ENCODE measurements around the gene DAB2IP. TPM values are rescaled to one million over a fixed set of nuclear protein-coding genes. Genes with fewer than 3 reads are reported as not detected.

The DAB2IP gene
- total and polyA plus RNA-seq, 2 donors = 8.2 to 8.4 TPM

- Histone ChIP-seq H3K4me3 (ENCODE audit: low read length in 2 of 2) (no peak overlapping the region), H3K9me3 (ENCODE audit: control insufficient read depth in 2 of 2, insufficient read depth in 1 of 2, low read length in 1 of 2) (no peaks in the 10 kb centered on the region), H3K27ac (ENCODE audit: low read depth in 1 of 2, low read length in 1 of 2) (no peak overlapping the region), H3K4me1 (ENCODE audit: control insufficient read depth in 2 of 2, insufficient read depth in 2 of 2, low read length in 2 of 2) (peaks cover 5 to 56% of the 10 kb centered on the region in 2 donors), H3K36me3 (ENCODE audit: control insufficient read depth in 2 of 2, insufficient read depth in 2 of 2, low read length in 1 of 2) (no peaks in the 10 kb centered on the region), H3K27me3 (ENCODE audit: control insufficient read depth in 2 of 2, insufficient read depth in 1 of 2, low read length in 1 of 2) (peaks cover 11 to 19% of the 10 kb centered on the region in 2 donors)
- DNase-seq (ENCODE audit: low read depth in 6 of 9, low spot score in 9 of 9) = peak in 1 of 9 donors; percentile 46
- whole genome bisulfite sequencing = 11% methylated on average over 1 of the region's 1 CpG
Measured at GRCh38 chr9:121646992-121647391, 4.4 kb upstream of the DAB2IP start.

GRCh38 chr9:121648172-121648571, 3.3 kb upstream of the DAB2IP start:
- no peak overlapping the region for H3K27ac ChIP-seq (ENCODE audit: low read depth in 1 of 2, low read length in 1 of 2)
- DNase-seq (ENCODE audit: low read depth in 6 of 9, low spot score in 9 of 9) = no peak
- no peak overlapping the region for H3K4me3 ChIP-seq (ENCODE audit: low read length in 2 of 2)
- WGBS = over 99% methylated on average over 5 of the region's 5 CpGs
- peaks cover 6 to 66% of the 10 kb centered on the region in 2 donors for H3K4me1 ChIP-seq (ENCODE audit: control insufficient read depth in 2 of 2, insufficient read depth in 2 of 2, low read length in 2 of 2)
- H3K36me3 ChIP-seq (ENCODE audit: control insufficient read depth in 2 of 2, insufficient read depth in 2 of 2, low read length in 1 of 2) = no peaks in the 10 kb centered on the region
- H3K9me3 ChIP-seq (ENCODE audit: control insufficient read depth in 2 of 2, insufficient read depth in 1 of 2, low read length in 1 of 2) = no peaks in the 10 kb centered on the region
- peaks cover 11 to 29% of the 10 kb centered on the region in 2 donors for H3K27me3 ChIP-seq (ENCODE audit: control insufficient read depth in 2 of 2, insufficient read depth in 1 of 2, low read length in 1 of 2)

GRCh38 chr9:121648799-121649198, 2.6 kb upstream of the DAB2IP start:
- H3K27me3 ChIP-seq (ENCODE audit: control insufficient read depth in 2 of 2, insufficient read depth in 1 of 2, low read length in 1 of 2) = peaks cover 14 to 34% of the 10 kb centered on the region in 2 donors
- H3K27ac ChIP-seq (ENCODE audit: low read depth in 1 of 2, low read length in 1 of 2) = no peak overlapping the region
- H3K9me3 ChIP-seq (ENCODE audit: control insufficient read depth in 2 of 2, insufficient read depth in 1 of 2, low read length in 1 of 2) = no peaks in the 10 kb centered on the region
- WGBS = 88% methylated on average over 9 of the region's 9 CpGs
- no peak overlapping the region for H3K4me3 ChIP-seq (ENCODE audit: low read length in 2 of 2)
- H3K36me3 ChIP-seq (ENCODE audit: control insufficient read depth in 2 of 2, insufficient read depth in 2 of 2, low read length in 1 of 2) = no peaks in the 10 kb centered on the region
- peaks cover 6 to 66% of the 10 kb centered on the region in 2 donors for H3K4me1 ChIP-seq (ENCODE audit: control insufficient read depth in 2 of 2, insufficient read depth in 2 of 2, low read length in 2 of 2)
- DNase-seq (ENCODE audit: low read depth in 6 of 9, low spot score in 9 of 9) = no peak

- Histone ChIP-seq H3K36me3 (ENCODE audit: control insufficient read depth in 2 of 2, insufficient read depth in 2 of 2, low read length in 1 of 2) (no peaks in the 10 kb centered on the region), H3K4me3 (ENCODE audit: low read length in 2 of 2) (no peak overlapping the region), H3K9me3 (ENCODE audit: control insufficient read depth in 2 of 2, insufficient read depth in 1 of 2, low read length in 1 of 2) (no peaks in the 10 kb centered on the region), H3K27ac (ENCODE audit: low read depth in 1 of 2, low read length in 1 of 2) (no peak overlapping the region), H3K27me3 (ENCODE audit: control insufficient read depth in 2 of 2, insufficient read depth in 1 of 2, low read length in 1 of 2) (peaks cover 16 to 36% of the 10 kb centered on the region in 2 donors), H3K4me1 (ENCODE audit: control insufficient read depth in 2 of 2, insufficient read depth in 2 of 2, low read length in 2 of 2) (peaks cover 6 to 66% of the 10 kb centered on the region in 2 donors)
- 89% methylated on average over 9 of the region's 9 CpGs for WGBS
- no peak for DNase-seq (ENCODE audit: low read depth in 6 of 9, low spot score in 9 of 9)
Measured at GRCh38 chr9:121649476-121650216, 1.8 kb upstream of the DAB2IP start.

GRCh38 chr9:121650217-121651007, 1.0 kb upstream of the DAB2IP start:
- no peak overlapping the region for H3K27ac ChIP-seq (ENCODE audit: low read depth in 1 of 2, low read length in 1 of 2)
- peaks cover 16 to 36% of the 10 kb centered on the region in 2 donors for H3K27me3 ChIP-seq (ENCODE audit: control insufficient read depth in 2 of 2, insufficient read depth in 1 of 2, low read length in 1 of 2)
- no peaks in the 10 kb centered on the region for H3K9me3 ChIP-seq (ENCODE audit: control insufficient read depth in 2 of 2, insufficient read depth in 1 of 2, low read length in 1 of 2)
- H3K36me3 ChIP-seq (ENCODE audit: control insufficient read depth in 2 of 2, insufficient read depth in 2 of 2, low read length in 1 of 2) = no peaks in the 10 kb centered on the region
- WGBS = 25% methylated on average over 15 of the region's 15 CpGs
- DNase-seq (ENCODE audit: low read depth in 6 of 9, low spot score in 9 of 9) = peak in 6 of 9 donors; percentile 43 to 77 (median 61)
- no peak overlapping the region for H3K4me3 ChIP-seq (ENCODE audit: low read length in 2 of 2)
- peaks cover 6 to 59% of the 10 kb centered on the region in 2 donors for H3K4me1 ChIP-seq (ENCODE audit: control insufficient read depth in 2 of 2, insufficient read depth in 2 of 2, low read length in 2 of 2)

GRCh38 chr9:121651008-121651294, 483 bp upstream of the DAB2IP start:
- no peak for DNase-seq (ENCODE audit: low read depth in 6 of 9, low spot score in 9 of 9)
- no peaks in the 10 kb centered on the region for H3K36me3 ChIP-seq (ENCODE audit: control insufficient read depth in 2 of 2, insufficient read depth in 2 of 2, low read length in 1 of 2)
- peaks cover 3 to 53% of the 10 kb centered on the region in 2 donors for H3K4me1 ChIP-seq (ENCODE audit: control insufficient read depth in 2 of 2, insufficient read depth in 2 of 2, low read length in 2 of 2)
- no peaks in the 10 kb centered on the region for H3K9me3 ChIP-seq (ENCODE audit: control insufficient read depth in 2 of 2, insufficient read depth in 1 of 2, low read length in 1 of 2)
- peak overlapping the region in 1 of 2 donors; percentile 54 for H3K4me3 ChIP-seq (ENCODE audit: low read length in 2 of 2)
- peaks cover 16 to 36% of the 10 kb centered on the region in 2 donors for H3K27me3 ChIP-seq (ENCODE audit: control insufficient read depth in 2 of 2, insufficient read depth in 1 of 2, low read length in 1 of 2)
- H3K27ac ChIP-seq (ENCODE audit: low read depth in 1 of 2, low read length in 1 of 2) = no peak overlapping the region
- 22% methylated on average over 9 of the region's 9 CpGs for WGBS

GRCh38 chr9:121652021-121652837, 795 bp downstream of the DAB2IP start:
- peak in 1 of 9 donors; percentile 21 for DNase-seq (ENCODE audit: low read depth in 6 of 9, low spot score in 9 of 9)
- peaks cover 16 to 36% of the 10 kb centered on the region in 2 donors for H3K27me3 ChIP-seq (ENCODE audit: control insufficient read depth in 2 of 2, insufficient read depth in 1 of 2, low read length in 1 of 2)
- no peaks in the 10 kb centered on the region for H3K9me3 ChIP-seq (ENCODE audit: control insufficient read depth in 2 of 2, insufficient read depth in 1 of 2, low read length in 1 of 2)
- H3K27ac ChIP-seq (ENCODE audit: low read depth in 1 of 2, low read length in 1 of 2) = peak overlapping the region in 1 of 2 donors; percentile 5
- peak overlapping the region; percentile 54 to 59 for H3K4me3 ChIP-seq (ENCODE audit: low read length in 2 of 2)
- H3K36me3 ChIP-seq (ENCODE audit: control insufficient read depth in 2 of 2, insufficient read depth in 2 of 2, low read length in 1 of 2) = no peaks in the 10 kb centered on the region
- peaks cover 3 to 45% of the 10 kb centered on the region in 2 donors for H3K4me1 ChIP-seq (ENCODE audit: control insufficient read depth in 2 of 2, insufficient read depth in 2 of 2, low read length in 2 of 2)
- WGBS = 5% methylated on average over 29 of the region's 29 CpGs

- Histone ChIP-seq H3K4me1 (ENCODE audit: control insufficient read depth in 2 of 2, insufficient read depth in 2 of 2, low read length in 2 of 2) (peaks cover 3 to 42% of the 10 kb centered on the region in 2 donors), H3K4me3 (ENCODE audit: low read length in 2 of 2) (peak overlapping the region in 1 of 2 donors; percentile 59), H3K9me3 (ENCODE audit: control insufficient read depth in 2 of 2, insufficient read depth in 1 of 2, low read length in 1 of 2) (no peaks in the 10 kb centered on the region), H3K27me3 (ENCODE audit: control insufficient read depth in 2 of 2, insufficient read depth in 1 of 2, low read length in 1 of 2) (peaks cover 16 to 36% of the 10 kb centered on the region in 2 donors), H3K36me3 (ENCODE audit: control insufficient read depth in 2 of 2, insufficient read depth in 2 of 2, low read length in 1 of 2) (no peaks in the 10 kb centered on the region), H3K27ac (ENCODE audit: low read depth in 1 of 2, low read length in 1 of 2) (no peak overlapping the region)
- DNase-seq (ENCODE audit: low read depth in 6 of 9, low spot score in 9 of 9) = no peak
- WGBS = 16% methylated on average over 2 of the region's 2 CpGs
Measured at GRCh38 chr9:121652838-121653231, 1.4 kb downstream of the DAB2IP start.

Measured in thymus (tissue), 11 donors.